ENCODE results near the gene PXDN.

GRCh38 chr2:1594373-1595171 lies 149.7 kb downstream of the PXDN start:
- TF ChIP-seq ZNF398 (tag by site-specific recombination; IDR thresholded peaks at IDR 0.05) (no peak), SETDB1 (IDR thresholded peaks at IDR 0.05; ENCODE audit: insufficient read length, low read length) (no peak)

Data from HEK293 (cell line).